GM19467 (cell line): ENCODE data around the gene YWHAQ.
"Not testable (repeated sequence)": the region's sequence is repeated elsewhere in the genome, so short reads cannot be mapped to it uniquely, and the experiment has no call there.

Source experiments
- ATAC-seq: cut with Tn5 transposase; IDR thresholded peaks from one replicate; pipeline ENCODE4 v1.9.1; 2021; ENCODE audit warnings: mild to moderate bottlenecking, moderate library complexity; ENCODE audit not compliant: unreplicated experiment

The YWHAQ gene

DNA sequence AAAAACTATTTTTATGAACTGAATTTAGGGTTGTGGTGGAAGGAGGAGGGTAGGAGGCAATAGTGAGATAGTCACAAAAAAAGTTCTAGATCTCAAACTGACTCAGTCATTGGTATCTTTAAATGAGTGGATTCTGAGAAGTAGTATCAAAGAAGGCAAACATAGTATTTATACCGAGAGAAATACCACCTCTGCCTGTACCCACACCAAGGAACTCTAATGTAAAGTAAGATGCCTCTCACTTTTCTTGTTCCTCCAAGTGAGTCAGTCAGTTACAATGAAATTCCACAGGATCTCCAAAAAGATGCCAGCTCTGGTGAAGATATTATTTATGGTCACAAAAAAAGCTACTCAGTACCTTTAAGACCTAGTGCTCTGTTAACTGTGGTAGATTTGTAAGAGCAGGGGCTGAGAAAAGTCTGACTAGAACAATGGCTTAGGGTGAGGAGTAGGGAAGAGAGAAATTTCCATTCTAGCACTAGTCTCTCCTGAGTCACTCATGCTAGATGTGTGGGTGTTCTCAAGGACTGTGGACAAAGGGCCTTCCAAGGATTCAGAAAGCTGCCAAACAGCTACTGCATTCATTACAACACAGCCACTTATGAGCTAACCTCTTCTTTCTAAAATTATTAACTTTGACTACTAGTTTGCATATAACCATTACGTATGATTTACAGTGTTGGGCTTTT, 36.3 kb downstream of the YWHAQ start:
- ATAC-seq = no peak

DNA sequence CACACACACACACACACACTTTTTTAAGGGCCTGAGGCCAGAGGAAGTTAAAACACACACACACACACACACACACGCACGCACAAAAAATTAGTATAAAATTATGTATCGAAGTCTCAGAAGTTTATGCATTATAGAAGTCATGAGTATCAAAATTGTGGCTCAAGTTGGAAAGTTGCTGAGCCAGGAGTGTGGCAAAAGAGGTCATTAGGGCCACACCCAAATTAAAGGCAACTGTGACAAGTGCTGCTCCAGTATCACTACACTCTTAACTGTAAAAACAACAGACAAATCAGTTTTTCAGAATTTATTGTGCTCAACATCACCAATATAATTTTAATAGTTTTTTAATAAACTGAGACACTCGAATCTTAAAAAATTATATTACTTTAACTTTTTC, 36.9 kb downstream of the YWHAQ start:
- no peak for ATAC-seq

DNA sequence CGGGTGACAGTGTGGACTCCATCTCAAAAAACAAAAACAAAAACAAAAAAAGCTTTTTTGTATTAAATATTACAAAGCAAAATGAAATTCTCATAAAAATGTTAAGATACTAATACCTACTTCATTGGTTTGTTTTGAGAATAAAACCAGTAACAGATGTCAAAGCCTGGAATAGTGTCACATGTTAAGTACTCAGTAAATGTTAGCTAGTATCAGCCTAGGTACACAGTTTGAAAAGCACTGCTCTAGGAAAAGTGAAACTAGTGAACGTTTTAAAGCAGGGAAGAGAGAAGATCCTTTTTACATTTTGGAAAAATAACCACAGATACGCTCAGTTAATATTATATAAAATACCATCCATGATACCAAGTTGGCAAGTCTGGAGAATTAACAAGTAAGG, 38.1 kb downstream of the YWHAQ start:
- no peak for ATAC-seq

DNA sequence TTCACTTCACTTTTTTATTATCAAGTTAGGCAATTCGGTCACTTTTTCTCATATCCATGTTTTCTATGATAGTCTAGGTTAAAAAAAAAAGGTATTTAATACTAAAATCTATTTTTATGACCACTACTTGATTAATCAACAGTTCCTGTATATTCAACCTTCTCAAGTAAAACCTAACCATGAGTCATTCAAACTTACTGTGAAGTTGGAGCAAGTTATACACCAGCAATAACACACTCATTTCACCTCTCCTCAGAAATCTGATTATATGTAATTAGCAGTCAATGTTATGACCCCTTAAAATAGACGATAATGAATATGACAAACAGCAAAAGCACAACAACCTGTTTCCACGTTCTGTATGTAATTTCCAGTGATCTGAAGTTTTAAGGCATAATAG, 40.2 kb downstream of the YWHAQ start:
- no peak for ATAC-seq

DNA sequence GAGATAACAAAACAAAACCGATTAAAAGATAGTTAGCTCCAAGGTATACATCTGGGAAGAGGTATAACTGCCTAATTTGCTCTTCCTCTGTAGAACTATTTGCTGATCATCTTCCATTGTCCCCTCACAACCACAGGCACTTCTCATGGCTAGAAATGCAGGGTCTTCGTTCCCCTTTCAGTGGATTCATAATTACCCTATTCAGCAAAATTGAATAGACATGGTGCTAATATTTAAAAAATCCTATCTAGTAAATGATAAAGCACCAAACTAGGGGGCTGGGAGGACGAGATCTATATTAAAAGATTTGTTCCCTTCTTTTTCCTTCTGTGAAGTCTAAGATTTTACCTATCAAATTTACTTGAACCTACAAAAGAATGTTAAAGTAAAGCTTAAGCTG, 44.3 kb downstream of the YWHAQ start:
- ATAC-seq = no peak

DNA sequence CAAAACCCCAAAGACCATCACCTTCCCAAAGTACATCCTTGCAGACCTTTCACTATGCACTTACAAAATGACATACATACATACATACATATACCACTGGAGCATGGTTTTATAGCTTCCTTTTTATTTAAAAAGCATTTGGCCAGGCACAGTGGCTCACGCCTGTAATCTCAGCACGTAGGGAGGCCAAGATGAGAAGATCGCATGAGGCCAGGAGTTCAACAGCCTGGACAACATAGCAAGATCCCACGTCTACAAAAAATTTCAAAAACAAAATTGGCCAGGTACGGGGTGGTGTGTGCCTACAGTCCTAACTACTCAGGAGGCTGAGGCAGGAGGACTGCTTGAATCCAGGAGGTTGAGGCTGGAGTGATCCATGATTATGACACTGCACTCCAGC, 45.3 kb downstream of the YWHAQ start:
- no peak for ATAC-seq

DNA sequence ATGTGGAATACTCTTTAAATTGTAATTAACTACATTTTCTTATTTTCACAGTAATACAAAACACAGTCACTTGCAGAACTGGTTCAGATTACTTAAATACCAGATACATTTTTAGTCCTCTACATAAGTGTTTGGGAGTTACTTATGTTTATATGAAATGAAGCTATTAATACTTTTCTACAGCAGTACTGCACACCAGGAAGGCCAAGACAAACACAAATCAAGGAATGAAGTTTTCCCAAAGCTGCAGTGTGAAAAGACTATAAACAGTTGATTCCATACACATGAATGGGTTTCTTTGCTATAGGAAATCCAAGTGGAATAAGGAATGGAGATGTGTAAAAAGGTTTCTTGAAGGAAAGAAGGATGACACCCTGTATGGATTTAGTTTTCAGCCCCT, 45.9 kb downstream of the YWHAQ start:
- not testable (repeated sequence) for ATAC-seq

DNA sequence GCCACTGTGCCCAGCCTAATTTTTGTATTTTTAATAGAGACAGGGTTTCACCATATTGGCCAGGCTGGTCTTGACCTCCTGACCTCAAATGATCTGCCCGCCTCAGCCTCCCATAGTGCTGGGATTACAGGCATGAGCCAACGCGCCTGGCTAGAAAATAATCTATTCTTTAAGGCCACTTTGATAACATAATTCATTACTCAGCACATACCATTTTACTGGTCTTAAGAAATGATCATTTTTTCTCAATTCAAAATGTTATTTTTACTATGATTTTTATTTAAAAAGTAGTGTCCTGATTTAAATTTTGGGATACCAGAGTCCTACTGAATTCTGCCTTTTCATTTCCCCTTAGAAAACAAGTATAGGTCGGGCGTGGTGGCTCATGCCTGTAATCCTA, 48.2 kb downstream of the YWHAQ start:
- ATAC-seq = no peak

DNA sequence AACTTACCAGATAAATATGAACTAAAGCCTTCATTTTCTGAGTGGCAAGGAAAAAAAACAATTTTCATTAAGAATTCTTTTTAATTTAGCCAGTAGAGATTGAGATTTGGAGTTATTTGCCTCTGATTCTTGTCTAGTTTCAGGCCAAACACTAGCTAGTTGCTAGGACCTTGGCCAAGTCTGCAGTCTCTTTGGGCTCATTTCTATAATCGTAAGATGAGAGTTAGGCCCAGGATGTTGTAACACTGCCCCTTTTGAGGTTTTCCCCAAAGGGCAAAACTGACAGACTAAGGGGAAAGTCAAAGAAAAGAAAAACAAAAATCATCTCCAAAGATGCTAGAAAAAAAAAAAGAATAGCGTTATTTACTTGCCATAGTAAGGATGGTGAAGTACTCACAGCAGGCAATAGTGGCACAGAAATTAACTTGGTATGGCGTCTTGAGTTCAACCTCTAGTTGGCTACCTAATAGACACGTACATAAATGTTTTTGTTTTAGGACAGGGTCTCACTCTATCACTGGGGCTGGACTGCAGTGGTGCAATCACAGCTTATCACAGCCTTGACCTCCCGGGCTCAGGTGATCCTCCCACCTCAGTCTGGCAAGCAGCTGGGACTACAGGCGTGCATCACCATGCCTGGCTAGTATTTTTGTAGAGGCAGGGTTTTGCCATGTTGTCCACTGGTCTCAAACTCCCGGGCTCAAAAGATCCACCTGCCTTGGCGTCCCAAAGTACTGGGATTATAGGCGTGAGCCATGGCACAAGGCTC, 52.1 kb downstream of the YWHAQ start:
- no peak for ATAC-seq

DNA sequence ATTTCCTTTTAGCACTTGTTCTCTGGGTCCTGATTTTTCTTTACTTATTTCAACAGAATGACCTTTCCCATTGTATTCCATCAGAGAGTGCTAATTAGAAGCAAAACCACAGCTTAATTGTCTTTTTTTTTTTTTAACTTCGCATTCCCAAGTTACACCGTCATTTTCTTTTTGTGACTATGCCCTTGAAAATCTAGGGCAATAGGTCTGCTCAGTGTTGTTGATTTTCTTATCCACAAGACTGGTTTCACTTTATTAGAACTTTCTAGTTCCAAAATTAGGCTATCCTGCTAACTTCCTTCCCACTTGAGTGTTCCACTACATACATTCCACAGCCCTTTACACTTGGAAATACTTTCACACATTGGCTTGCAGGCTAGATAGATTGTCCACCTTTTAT, 56.5 kb downstream of the YWHAQ start:
- no peak for ATAC-seq

DNA sequence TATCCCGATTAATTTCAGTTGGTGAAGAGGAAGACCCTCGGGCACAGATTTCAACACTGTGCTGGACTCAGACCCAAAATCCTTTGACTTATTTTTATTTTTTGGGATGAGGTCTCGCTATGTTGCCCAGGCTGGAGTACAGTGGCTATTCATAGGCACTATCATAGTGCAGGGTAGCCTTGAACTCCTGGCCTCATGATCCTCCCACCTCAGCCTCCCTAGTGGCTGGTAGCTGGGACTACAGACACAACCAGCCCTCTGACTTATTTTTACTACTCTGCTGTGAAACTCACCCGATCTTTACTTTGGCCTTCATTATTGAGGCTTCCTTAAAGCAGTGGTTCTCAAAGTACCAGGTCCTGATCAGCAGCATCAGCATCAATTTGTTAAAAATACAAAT, 57.0 kb downstream of the YWHAQ start:
- ATAC-seq = no peak

DNA sequence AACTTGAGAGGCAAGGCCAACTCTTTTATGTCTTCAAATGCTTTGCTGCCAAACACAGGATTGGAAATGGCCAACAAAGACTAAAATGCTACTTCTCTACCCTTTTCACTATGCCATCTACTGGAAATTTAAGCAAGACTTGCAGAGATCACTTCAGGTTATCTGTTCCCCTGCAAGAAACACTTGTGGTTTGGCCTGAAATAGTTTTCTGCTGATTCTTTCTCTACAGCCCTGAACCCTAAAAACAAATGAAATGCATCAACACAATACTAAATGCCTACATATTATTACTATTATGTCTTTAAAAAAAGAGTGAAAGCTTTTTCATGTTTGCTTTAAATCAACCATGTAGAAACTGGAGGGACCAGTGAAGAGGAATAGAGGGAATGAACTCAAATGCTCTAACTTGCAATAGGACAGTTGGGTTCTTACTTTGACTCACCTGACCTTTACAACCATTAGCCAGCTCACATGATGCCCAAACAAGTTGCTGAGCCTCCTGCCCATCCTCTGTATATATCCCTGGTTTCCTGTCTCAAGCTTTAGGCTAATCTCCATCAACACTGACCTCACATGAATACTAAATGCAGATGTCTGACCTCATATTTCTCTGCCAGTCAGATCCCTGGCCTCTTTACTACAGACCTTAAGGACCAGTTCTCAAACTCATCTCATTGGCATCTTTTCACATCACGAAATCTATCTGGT, 57.6 kb downstream of the YWHAQ start:
- ATAC-seq = no peak

DNA sequence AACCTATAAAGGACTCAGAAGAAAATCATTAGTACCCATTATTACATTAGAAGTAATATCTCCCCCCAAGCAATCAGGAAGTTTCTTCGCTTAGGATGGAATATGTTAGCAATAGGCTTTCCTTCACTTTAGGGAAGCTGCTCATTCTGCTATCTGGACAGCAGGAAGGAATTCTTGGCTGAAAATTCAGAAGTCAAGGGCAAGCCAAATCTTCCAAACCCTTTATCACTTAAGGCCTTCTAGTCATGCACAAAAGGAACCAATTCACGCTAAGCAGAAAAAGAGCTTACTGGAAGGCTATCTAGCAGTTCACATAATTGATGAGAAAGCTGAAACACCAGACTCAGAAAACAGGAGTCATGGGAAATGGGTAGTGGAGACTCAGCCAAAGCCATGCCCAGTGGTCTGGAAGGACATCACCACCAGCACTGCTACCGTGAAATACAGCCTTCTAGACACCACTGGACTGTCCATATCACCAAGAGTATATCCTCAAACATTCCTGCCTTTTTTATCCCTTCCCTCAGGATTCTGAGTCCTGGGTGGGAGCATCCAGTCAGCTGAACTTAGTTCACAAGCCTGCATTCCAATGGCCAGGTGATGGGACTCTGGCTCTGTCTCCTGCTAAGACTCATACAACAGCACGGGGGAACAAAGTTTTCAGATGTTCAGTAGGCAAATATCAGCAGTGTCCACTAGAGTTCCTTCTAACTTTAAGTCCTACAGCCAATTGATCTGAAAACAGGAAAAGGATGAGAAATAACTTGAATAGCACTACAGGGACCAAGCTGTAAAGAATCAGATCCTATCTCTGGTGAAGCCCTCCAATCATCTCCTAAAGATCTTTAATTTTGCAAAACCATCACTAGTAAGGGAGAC, 60.4 kb downstream of the YWHAQ start:
- ATAC-seq = no peak

DNA sequence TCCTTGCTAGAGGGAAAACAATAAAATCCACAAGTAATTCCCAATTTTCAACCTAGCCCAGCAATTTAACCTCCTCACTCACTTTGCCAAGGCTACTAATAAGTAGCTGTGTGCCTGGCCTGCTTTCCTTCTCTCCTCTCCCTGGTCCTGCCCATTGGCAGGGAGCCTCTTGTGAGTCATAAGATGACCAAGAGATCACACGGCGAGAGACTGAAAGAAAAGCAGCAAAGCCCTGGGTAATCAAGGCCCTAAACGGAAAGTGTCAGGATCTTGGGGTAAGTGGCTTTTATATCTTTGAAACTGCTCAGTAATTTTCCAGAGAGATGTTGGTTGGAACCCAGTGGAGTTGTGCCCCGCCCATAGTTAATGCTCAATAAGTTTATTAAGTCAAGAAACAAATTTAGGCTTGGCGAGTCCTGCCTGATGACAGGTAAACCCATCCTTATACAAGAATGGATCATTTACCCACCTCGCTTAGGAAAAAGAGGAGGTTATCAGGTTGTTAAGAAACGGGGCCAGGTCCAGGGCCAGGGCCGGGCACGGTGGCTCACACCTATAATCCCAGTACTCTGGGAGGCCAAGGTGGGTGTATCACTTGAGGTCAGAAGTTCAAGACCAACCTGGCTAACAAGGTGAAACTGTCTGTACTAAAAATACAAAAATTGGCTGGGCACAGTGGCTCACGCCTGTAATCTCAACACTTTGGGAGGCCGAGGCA, 65.2 kb downstream of the YWHAQ start:
- ATAC-seq = no peak

DNA sequence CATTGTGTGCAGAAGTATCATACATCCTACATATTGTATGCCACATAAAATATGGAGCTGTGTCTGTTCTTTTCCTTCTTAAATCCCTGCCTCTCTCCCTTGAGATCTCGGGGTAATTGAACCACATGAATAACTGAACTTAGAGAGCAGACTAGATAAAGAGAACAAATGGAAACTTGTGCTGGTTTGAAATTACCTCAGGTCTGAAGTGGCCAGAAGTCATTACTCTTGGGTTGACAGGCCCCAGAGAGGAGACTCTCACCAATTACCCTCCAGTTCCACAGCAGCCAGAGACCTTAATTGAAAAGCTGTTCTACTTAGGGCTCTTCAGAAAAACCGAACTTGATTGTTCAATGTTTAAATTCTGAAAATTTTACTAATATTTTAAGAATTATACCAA, 70.2 kb downstream of the YWHAQ start:
- no peak for ATAC-seq

DNA sequence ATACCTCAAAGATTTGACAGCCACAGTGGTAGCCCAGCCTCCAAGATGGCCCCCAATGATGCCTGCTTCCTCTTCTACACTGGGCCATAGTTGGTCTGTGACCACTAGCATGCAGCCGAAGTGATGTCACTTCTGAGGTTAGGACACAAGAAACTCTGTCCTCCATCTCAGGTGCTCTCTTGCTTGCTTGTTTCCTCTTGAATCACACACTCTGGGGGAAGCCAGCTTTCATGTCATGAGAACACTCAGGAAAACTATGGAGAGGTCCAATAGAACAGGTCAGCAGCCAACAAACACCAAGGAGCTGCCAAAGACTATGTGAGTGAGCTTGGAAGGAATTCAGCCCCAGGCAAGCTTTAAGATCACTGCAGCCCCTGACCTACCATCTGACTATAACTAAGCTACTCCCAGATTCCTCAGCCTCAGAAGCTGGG, 71.8 kb downstream of the YWHAQ start:
- no peak for ATAC-seq

DNA sequence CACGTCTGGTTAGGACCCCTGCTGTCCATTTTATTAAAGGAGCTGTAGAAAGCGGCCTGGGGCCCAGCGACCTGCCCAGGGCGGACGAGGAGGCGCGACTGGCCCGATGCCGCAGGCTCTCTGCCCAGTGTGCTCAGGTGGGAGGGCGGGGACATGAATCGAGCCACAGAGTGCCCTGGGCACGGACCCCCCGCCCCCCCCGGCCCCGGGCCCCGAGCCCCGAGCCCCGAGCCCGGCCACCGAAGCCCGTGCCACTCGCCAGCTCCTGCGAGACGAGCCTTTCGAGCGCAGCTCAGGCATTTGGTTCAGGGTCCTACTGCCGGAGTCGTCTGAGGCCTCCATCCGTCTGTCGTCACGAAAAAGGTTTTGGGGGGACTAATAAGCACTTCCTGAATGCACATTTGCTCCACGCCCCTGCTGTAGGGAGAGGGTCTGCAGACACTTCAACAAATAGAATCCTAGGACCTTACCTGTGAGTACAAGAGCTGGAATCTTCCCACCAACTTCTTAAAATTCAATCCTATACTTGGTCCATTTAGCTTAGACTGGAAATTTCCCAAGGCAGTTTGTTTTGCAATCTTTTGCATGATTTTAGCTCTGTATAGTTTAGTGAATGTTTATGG, 74.6 kb downstream of the YWHAQ start:
- ATAC-seq = peak; percentile 2

DNA sequence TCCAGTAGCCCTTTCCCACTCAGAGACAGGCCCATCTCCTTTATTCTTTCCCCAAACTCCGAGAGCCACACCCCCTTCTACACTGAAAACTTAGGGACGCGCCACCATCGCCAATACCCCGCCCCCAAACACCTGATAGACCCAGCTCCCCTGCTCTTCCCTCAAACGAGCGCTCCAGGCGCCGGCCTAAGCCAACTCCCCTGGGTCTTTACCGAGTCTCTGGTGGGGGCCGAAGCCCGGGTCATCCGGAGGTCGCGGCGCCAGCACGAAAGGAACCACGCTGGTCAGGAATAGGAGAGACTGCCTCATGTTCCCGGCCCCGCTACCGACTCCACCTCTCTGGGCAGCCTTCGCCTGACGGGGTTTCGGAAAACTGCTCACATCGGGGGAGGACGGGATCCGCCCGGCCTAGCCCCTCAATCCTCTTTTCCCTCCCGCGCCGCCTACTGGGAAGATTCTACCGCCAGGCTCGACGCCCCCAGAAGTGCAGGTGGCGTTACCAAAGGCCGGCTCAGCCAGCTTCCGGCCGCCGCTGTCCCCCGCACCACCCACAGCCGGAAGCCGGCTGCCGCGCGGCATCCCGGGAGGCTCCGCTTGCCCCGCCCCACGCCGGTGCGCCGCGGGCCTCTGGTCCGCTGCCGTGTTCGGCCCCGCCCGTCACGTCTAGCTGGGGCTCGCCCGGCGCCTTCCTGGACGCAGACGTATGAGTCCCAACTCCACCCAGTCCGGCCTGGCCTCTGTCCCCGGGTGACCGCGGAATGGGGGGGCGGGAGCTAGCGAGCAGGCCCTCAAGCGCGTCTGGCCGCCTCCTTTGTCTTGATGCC, 75.3 kb downstream of the YWHAQ start, which contains the start of gene ADAM17:
ADAM17 (minus strand) TSS at position 534 of the 824 bp plus-strand sequence; CDS start at position 309, 225 bp downstream.
- peak; percentile 88 for ATAC-seq

DNA sequence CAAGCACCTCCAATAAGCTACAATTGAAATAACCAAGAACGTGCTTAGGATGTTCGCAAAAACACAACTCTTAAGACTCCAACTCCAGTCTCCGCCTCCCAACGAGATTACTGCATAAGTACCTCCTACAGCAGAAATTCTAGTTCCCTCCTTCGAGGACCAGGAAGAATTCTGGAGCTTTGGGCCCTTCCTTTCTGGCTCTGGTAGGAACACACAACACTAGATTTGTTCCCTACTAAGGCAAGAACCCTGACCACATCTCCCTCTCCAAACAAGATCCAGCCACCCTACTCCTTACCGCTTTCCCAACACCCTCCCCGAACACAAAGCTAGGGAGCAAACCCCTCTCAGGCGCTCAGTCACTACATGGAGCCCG, 75.9 kb downstream of the YWHAQ start:
- ATAC-seq = no peak
